Small intestine (tissue), 7 donors: Measurements from ENCODE around the gene OPRD1. TPM values are rescaled to one million over a fixed set of nuclear protein-coding genes. Genes with fewer than 3 reads are reported as not detected.
"Not testable (repeated sequence)": the region's sequence is repeated elsewhere in the genome, so short reads cannot be mapped to it uniquely, and the experiment has no call there.

ENCODE experiments used
- DNase-seq, 2 donors: peaks; one replicate each; pipeline versions ENCODE4 v3.0.0 to v3.0.0-alpha.2; 2013
- FAIRE-seq: peaks from 2 replicates; lab custom pipeline; 2012; peaks lifted over from hg19 to GRCh38; lab: Jason Lieb, UNC
- H3K27ac ChIP-seq, 3 donors: one replicate each; pipeline ENCODE4 v1.5.1; 2013; ENCODE audit warnings: low read length in 2 of 3, mild to moderate bottlenecking in 2 of 3, control low read depth in 1 of 3, inconsistent platforms in 1 of 3, low read depth in 1 of 3, moderate library complexity in 1 of 3
- H3K27me3 ChIP-seq, 3 donors: one replicate each; pipeline ENCODE4 v1.6.1; 2013; ENCODE audit warnings: low read length in 3 of 3, inconsistent platforms in 1 of 3; ENCODE audit not compliant: control insufficient read depth in 3 of 3, insufficient read depth in 3 of 3
- H3K36me3 ChIP-seq, 3 donors: one replicate each; pipeline ENCODE4 v1.6.1; 2013; ENCODE audit warnings: low read length in 3 of 3, inconsistent platforms in 1 of 3, low read depth in 1 of 3, mild to moderate bottlenecking in 1 of 3, moderate library complexity in 1 of 3; ENCODE audit not compliant: control insufficient read depth in 3 of 3, insufficient read depth in 2 of 3
- H3K4me1 ChIP-seq, 3 donors: one replicate each; pipeline ENCODE4 v1.6.1; 2013; ENCODE audit warnings: low read length in 2 of 3, inconsistent platforms in 1 of 3, low read depth in 1 of 3, mild to moderate bottlenecking in 1 of 3, moderate library complexity in 1 of 3; ENCODE audit not compliant: control insufficient read depth in 3 of 3, insufficient read depth in 2 of 3
- H3K4me3 ChIP-seq, 3 donors: one replicate each; pipeline ENCODE4 v1.5.1; 2013; ENCODE audit warnings: low read length in 3 of 3, control low read depth in 1 of 3, inconsistent platforms in 1 of 3, low read depth in 1 of 3, mild to moderate bottlenecking in 1 of 3, moderate library complexity in 1 of 3
- H3K9me3 ChIP-seq, 2 donors: one replicate each; pipeline ENCODE4 v1.6.1; 2013; ENCODE audit warnings: low read depth in 1 of 2, low read length in 1 of 2; ENCODE audit not compliant: control insufficient read depth in 2 of 2, insufficient read depth in 1 of 2
- WGBS, 3 donors: extraction: QIAGEN DNeasy Blood & Tissue Kit; methylation state at CpG; one replicate each; pipeline ENCODE4 v1.1.7; 2013; 5-methylcytosine and 5-hydroxymethylcytosine counted together
- polyA plus RNA-seq, 4 donors: library from polyadenylated mRNA; stranded (reverse) in 3 of 4; unstranded in 1 of 4; fragments of 200-250 nt in 3 of 4; fragments of 120-200 nt in 1 of 4; gene quantifications; one replicate each; pipeline versions ENCODE4 v1.2.1 to v1.2.3, GENCODE V29; 2013
- donor health status: healthy with polysubstance abuse.
- donor health status: control.
- donor health status: control.
- donor health status: Bipolar disorder and iron deficiency.
- donor health status: healthy.

OPRD1 gene
- polyA plus RNA-seq, 4 donors: 0.06 to 0.34 (median 0.27) TPM; not detected in 1

- Histone ChIP-seq H3K36me3 (no peaks in the 10 kb centered on the region), H3K9me3 (no peaks in the 10 kb centered on the region), H3K4me1 (peaks cover 0 to 31% (median 5%) of the 10 kb centered on the region in 3 donors), H3K4me3 (peak overlapping the region in 1 of 3 donors; percentile 2), H3K27ac (peak overlapping the region in 1 of 3 donors; percentile 91), H3K27me3 (no peaks in the 10 kb centered on the region)
- WGBS, 3 donors: 46 to 64% (median 48%) methylated on average over 12 of the region's 12 CpGs
- FAIRE-seq (no peak), DNase-seq (peak in 1 of 2 donors; percentile 93)
Observed at GRCh38 chr1:28871631-28872401, 59.8 kb downstream of the OPRD1 start.

- DNase-seq, FAIRE-seq: not testable (repeated sequence)
Observed at GRCh38 chr1:28875134-28875533, 63.2 kb downstream of the OPRD1 start.

GRCh38 chr1:28877132-28877781, 65.3 kb downstream of the OPRD1 start:
- peaks cover 0 to 13% (median 0%) of the 10 kb centered on the region in 3 donors for H3K4me1 ChIP-seq
- no peak for FAIRE-seq

More at GRCh38 chr1:28875134-28875533, 63.2 kb downstream of the OPRD1 start:
- not testable (repeated sequence) for H3K4me3 ChIP-seq, H3K27me3 ChIP-seq, H3K9me3 ChIP-seq, H3K27ac ChIP-seq, H3K36me3 ChIP-seq
- WGBS, 3 donors: 74 to 79% (median 75%) methylated on average over 5 of the region's 5 CpGs
- H3K4me1 ChIP-seq: peaks cover 0 to 31% (median 5%) of the 10 kb centered on the region in 3 donors

GRCh38 chr1:28878796-28879195, 66.8 kb downstream of the OPRD1 start:
- Histone ChIP-seq H3K4me3 (no peak overlapping the region), H3K36me3 (no peaks in the 10 kb centered on the region), H3K27me3 (no peaks in the 10 kb centered on the region), H3K9me3 (no peaks in the 10 kb centered on the region), H3K27ac (no peak overlapping the region), H3K4me1 (peaks cover 0 to 7% (median 0%) of the 10 kb centered on the region in 3 donors)
- DNase-seq (no peak), FAIRE-seq (no peak)
- WGBS, 3 donors: 86 to 89% (median 87%) methylated on average over 4 of the region's 4 CpGs

More at GRCh38 chr1:28877132-28877781, 65.3 kb downstream of the OPRD1 start:
- Histone ChIP-seq H3K9me3 (no peaks in the 10 kb centered on the region), H3K36me3 (no peaks in the 10 kb centered on the region), H3K27me3 (no peaks in the 10 kb centered on the region), H3K27ac (no peak overlapping the region), H3K4me3 (no peak overlapping the region)
- WGBS, 3 donors: 17 to 27% (median 23%) methylated on average over 18 of the region's 18 CpGs
- DNase-seq: peak; percentile 81 to 87

- Histone ChIP-seq H3K4me3 (no peak overlapping the region), H3K4me1 (peaks cover 4 to 28% (median 6%) of the 10 kb centered on the region in 3 donors), H3K9me3 (no peaks in the 10 kb centered on the region), H3K27me3 (no peaks in the 10 kb centered on the region), H3K36me3 (no peaks in the 10 kb centered on the region), H3K27ac (no peak overlapping the region)
- no peak for FAIRE-seq
- 35 to 38% (median 36%) methylated on average over 13 of the region's 13 CpGs for WGBS, 3 donors
- peak; percentile 93 for DNase-seq
Observed at GRCh38 chr1:28882009-28882628, 70.1 kb downstream of the OPRD1 start.

GRCh38 chr1:28883242-28883616, 71.3 kb downstream of the OPRD1 start:
- no peak overlapping the region for H3K27ac ChIP-seq
- DNase-seq (no peak), FAIRE-seq (no peak)
- no peaks in the 10 kb centered on the region for H3K9me3 ChIP-seq
- H3K27me3 ChIP-seq: no peaks in the 10 kb centered on the region
- WGBS, 3 donors: 87 to 100% (median 100%) methylated on average over 1 of the region's 1 CpG
- H3K4me1 ChIP-seq: peaks cover 6 to 32% (median 6%) of the 10 kb centered on the region in 3 donors
- no peak overlapping the region for H3K4me3 ChIP-seq
- H3K36me3 ChIP-seq: no peaks in the 10 kb centered on the region

GRCh38 chr1:28885472-28885877, 73.5 kb downstream of the OPRD1 start:
- H3K27me3 ChIP-seq: no peaks in the 10 kb centered on the region
- DNase-seq (no peak), FAIRE-seq (no peak)
- H3K27ac ChIP-seq: peak overlapping the region in 2 of 3 donors; percentile 5 to 31
- H3K4me1 ChIP-seq: peaks cover 6 to 33% (median 6%) of the 10 kb centered on the region in 3 donors
- no peak overlapping the region for H3K4me3 ChIP-seq
- peaks cover 0 to 3% (median 0%) of the 10 kb centered on the region in 3 donors for H3K36me3 ChIP-seq
- WGBS, 3 donors: 79 to 86% (median 81%) methylated on average over 7 of the region's 7 CpGs
- H3K9me3 ChIP-seq: no peaks in the 10 kb centered on the region
